Lung (tissue), 12 donors: Measurements from ENCODE around the gene IL16. TPM values are rescaled to one million over a fixed set of nuclear protein-coding genes. Genes with fewer than 3 reads are reported as not detected.

Experiments used
- ATAC-seq: fragments of 200-7000 bp; cut with Tn5 transposase; one replicate; pipeline ENCODE4 v1.9.1; 2020; ENCODE audit warnings: moderate number of reproducible peaks; ENCODE audit not compliant: insufficient read depth, low FRiP score
- DNase-seq, 3 donors: peaks; one replicate each; pipeline ENCODE4 v3.0.0-alpha.2; 2013 to 2017
- H3K27ac ChIP-seq, 2 donors: one replicate each; pipeline ENCODE4 v1.5.1; 2013; ENCODE audit warnings: mild to moderate bottlenecking in 2 of 2, moderate library complexity in 2 of 2, control low read depth in 1 of 2, inconsistent platforms in 1 of 2, low read depth in 1 of 2, low read length in 1 of 2
- H3K27me3 ChIP-seq, 3 donors: one replicate each; pipeline ENCODE4 v1.5.1; 2013; ENCODE audit warnings: low read length in 2 of 3; ENCODE audit not compliant: control insufficient read depth in 3 of 3, insufficient read depth in 3 of 3
- H3K36me3 ChIP-seq, 4 donors: one replicate each; pipeline ENCODE4 v1.5.1; 2013; ENCODE audit warnings: low read length in 4 of 4, mild to moderate bottlenecking in 1 of 4, moderate library complexity in 1 of 4; ENCODE audit not compliant: control insufficient read depth in 4 of 4, insufficient read depth in 4 of 4
- H3K4me1 ChIP-seq, 5 donors: one replicate each; pipeline ENCODE4 v1.5.1; 2013; ENCODE audit warnings: low read length in 5 of 5, mild to moderate bottlenecking in 2 of 5, moderate library complexity in 1 of 5; ENCODE audit not compliant: control insufficient read depth in 5 of 5, insufficient read depth in 5 of 5
- H3K4me3 ChIP-seq: one replicate; pipeline ENCODE4 v1.5.1; 2013; ENCODE audit warnings: mild to moderate bottlenecking, control low read depth, moderate library complexity
- H3K9ac ChIP-seq, 2 donors: one replicate each; pipeline ENCODE4 v1.5.1; 2013; ENCODE audit warnings: low read length in 2 of 2, control low read depth in 1 of 2; ENCODE audit not compliant: insufficient read depth in 1 of 2
- H3K9me3 ChIP-seq, 4 donors: one replicate each; pipeline ENCODE4 v1.5.1; 2013; ENCODE audit warnings: low read length in 3 of 4, mild to moderate bottlenecking in 1 of 4, moderate library complexity in 1 of 4; ENCODE audit not compliant: control insufficient read depth in 4 of 4, insufficient read depth in 3 of 4
- CTCF ChIP-seq: IDR thresholded peaks from 2 replicates; pipeline ENCODE4 v1.5.1; 2012; ENCODE audit warnings: mild to moderate bottlenecking; ENCODE audit errors: control extremely low read depth, extremely low read depth
- WGBS, 2 donors: extraction: QIAGEN DNeasy Blood & Tissue Kit; methylation state at CpG; one replicate each; pipeline ENCODE4 v1.1.7; 2013; 5-methylcytosine and 5-hydroxymethylcytosine counted together
- polyA plus RNA-seq, 2 donors: library from polyadenylated mRNA; stranded (reverse); fragments of 200-250 nt; gene quantifications; one replicate each; pipeline ENCODE4 v1.2.1, GENCODE V29; 2013
- total RNA-seq, 2 donors: library from RNA; depleted of rRNA in 1 of 2; stranded (reverse); fragments of >200 nt in 1 of 2; gene quantifications; one replicate each; pipeline ENCODE4 v1.2.1, GENCODE V29; 2014 to 2021
- donor health status: control.
- donor health status: control.
- donor health status: Bipolar disorder and iron deficiency.
- donor health status: healthy.
- donor health status: DM: yes; HTN: yes; CAD: no.

IL16 gene
- total and polyA plus RNA-seq, 4 donors: 18.8 to 45.4 (median 24.4) TPM

GRCh38 chr15:81291916-81292522, 95.3 kb downstream of the IL16 start:
- TF ChIP-seq CTCF: no peak
- H3K4me3 ChIP-seq: no peak overlapping the region
- no peak overlapping the region for H3K27ac ChIP-seq
- H3K27me3 ChIP-seq: no peaks in the 10 kb centered on the region
- no peak overlapping the region for H3K9ac ChIP-seq
- DNase-seq: peak in 1 of 3 donors; percentile 1
- peaks cover 0 to 5% (median 1%) of the 10 kb centered on the region in 4 donors for H3K36me3 ChIP-seq
- no peak for ATAC-seq
- peaks cover 0 to 12% (median 0%) of the 10 kb centered on the region in 5 donors for H3K4me1 ChIP-seq
- no peaks in the 10 kb centered on the region for H3K9me3 ChIP-seq
- 68 to 77% methylated on average over 5 of the region's 5 CpGs for WGBS, 2 donors

GRCh38 chr15:81292523-81293001, 95.9 kb downstream of the IL16 start:
- no peak for TF ChIP-seq CTCF
- H3K9me3 ChIP-seq: no peaks in the 10 kb centered on the region
- no peak overlapping the region for H3K4me3 ChIP-seq
- 79 to 84% methylated on average over 12 of the region's 12 CpGs for WGBS, 2 donors
- H3K27me3 ChIP-seq: no peaks in the 10 kb centered on the region
- no peak overlapping the region for H3K27ac ChIP-seq
- DNase-seq: peak in 1 of 3 donors; percentile 12
- no peak for ATAC-seq
- H3K9ac ChIP-seq: no peak overlapping the region
- H3K36me3 ChIP-seq: peaks cover 0 to 3% (median 1%) of the 10 kb centered on the region in 4 donors
- peaks cover 0 to 15% (median 0%) of the 10 kb centered on the region in 5 donors for H3K4me1 ChIP-seq

- H3K4me3 ChIP-seq: no peak overlapping the region
- peak overlapping the region in 1 of 2 donors; percentile 75 for H3K27ac ChIP-seq
- H3K9ac ChIP-seq: no peak overlapping the region
- H3K4me1 ChIP-seq: peaks cover 0 to 15% (median 0%) of the 10 kb centered on the region in 5 donors
- H3K27me3 ChIP-seq: no peaks in the 10 kb centered on the region
- WGBS, 2 donors: 15 to 43% methylated on average over 9 of the region's 9 CpGs
- no peak for ATAC-seq
- no peaks in the 10 kb centered on the region for H3K9me3 ChIP-seq
- TF ChIP-seq CTCF: no peak
- peaks cover 0 to 7% (median 2%) of the 10 kb centered on the region in 4 donors for H3K36me3 ChIP-seq
- DNase-seq: peak in 1 of 3 donors; percentile 12
Observed at GRCh38 chr15:81293728-81294515, 97.2 kb downstream of the IL16 start.
